ENCODE measurements around the gene CSTB. TPM values are rescaled to one million over a fixed set of nuclear protein-coding genes. Genes with fewer than 3 reads are reported as not detected.

The CSTB gene
- total and polyA plus RNA-seq, 8 donors, result 0.58 to 403 (median 25.5) TPM

DNA sequence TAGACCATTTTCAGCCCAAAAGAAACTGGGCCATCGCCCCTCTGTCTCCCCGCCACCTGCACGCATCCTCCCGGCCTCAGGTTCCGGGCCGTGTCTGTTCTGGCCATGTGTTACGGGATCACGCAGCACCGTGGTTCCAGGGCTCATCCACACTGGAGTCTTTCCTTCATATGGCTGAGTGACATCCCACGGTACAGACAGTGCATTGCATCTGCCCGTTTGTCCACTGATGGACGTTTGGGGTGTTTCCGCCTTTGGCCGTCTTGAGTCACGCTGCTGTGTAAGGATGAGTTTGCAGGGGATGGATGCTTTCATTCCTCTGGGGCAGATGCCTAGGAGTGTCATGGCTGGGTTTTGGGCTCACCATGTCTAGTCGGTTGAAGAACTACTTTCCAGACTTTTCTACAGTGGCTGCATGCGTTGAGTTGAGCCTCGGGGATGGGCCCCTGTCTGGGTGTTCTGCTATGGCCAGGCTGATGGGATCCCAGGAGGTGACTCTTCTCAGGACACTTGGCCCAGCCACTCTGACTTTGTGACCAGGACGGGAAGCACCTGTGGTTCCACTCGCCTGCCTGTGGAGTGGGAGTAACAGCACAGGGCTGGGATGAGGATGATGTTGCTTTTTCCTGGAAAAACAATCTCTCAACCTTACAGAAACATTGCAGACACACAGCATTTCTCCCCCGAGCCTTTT lies 30.1 kb upstream of the CSTB start:
- WGBS, 5 donors, result 83 to 91% (median 87%) methylated on average over 20 to 21 of the region's 21 CpGs
- no peak for TF ChIP-seq POLR2A (IDR thresholded peaks at IDR 0.05)
- no peak for TF ChIP-seq EP300 (IDR thresholded peaks at IDR 0.05)
- TF ChIP-seq, protein P1, sequence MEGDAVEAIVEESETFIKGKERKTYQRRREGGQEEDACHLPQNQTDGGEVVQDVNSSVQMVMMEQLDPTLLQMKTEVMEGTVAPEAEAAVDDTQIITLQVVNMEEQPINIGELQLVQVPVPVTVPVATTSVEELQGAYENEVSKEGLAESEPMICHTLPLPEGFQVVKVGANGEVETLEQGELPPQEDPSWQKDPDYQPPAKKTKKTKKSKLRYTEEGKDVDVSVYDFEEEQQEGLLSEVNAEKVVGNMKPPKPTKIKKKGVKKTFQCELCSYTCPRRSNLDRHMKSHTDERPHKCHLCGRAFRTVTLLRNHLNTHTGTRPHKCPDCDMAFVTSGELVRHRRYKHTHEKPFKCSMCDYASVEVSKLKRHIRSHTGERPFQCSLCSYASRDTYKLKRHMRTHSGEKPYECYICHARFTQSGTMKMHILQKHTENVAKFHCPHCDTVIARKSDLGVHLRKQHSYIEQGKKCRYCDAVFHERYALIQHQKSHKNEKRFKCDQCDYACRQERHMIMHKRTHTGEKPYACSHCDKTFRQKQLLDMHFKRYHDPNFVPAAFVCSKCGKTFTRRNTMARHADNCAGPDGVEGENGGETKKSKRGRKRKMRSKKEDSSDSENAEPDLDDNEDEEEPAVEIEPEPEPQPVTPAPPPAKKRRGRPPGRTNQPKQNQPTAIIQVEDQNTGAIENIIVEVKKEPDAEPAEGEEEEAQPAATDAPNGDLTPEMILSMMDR (IDR thresholded peaks at IDR 0.05), result no peak
- TF ChIP-seq POLR2AphosphoS5 (IDR thresholded peaks at IDR 0.05), result no peak
- no peak for DNase-seq
- H3K4me1 ChIP-seq, result peaks cover 3 to 11% (median 9%) of the 10 kb centered on the region in 4 donors
- H3K4me3 ChIP-seq, result no peak overlapping the region
- intact Hi-C loops (cut with DNase I; ENCODE audit: low total_unique reads), result no loop called here
- H3K27me3 ChIP-seq, result no peaks in the 10 kb centered on the region
- H3K36me3 ChIP-seq, result peaks cover 20 to 50% (median 41%) of the 10 kb centered on the region in 4 donors
- H3K9me3 ChIP-seq, result no peaks in the 10 kb centered on the region
- H3K27ac ChIP-seq, result peak overlapping the region in 1 of 5 donors; percentile 14

DNA sequence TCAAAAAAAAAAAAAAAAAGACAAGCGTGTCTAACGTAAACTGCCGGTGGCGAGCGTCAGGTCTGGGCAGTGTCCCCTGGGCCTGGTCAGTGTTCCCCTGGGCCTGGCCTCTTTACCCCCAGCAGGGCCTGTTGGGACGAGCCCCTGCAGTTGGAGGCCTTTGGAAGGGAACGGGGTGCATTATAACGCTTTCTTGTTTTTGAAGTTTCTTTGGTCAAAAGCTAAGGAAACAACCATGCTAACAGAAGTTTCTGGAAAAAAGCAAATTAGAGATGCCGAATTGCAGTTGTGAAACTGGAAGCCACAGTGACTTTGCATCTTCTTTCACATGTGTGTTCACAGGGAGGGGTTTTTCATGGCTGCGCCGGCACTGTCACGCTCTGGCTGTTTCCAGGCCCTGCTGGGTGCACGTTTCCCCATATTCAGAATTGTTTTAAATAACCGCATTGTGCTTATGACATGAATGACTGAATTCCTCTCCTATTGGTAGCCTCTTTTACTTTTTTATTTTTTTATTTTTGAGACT lies 29.2 kb upstream of the CSTB start:
- H3K27ac ChIP-seq, result peak overlapping the region in 1 of 5 donors; percentile 53

DNA sequence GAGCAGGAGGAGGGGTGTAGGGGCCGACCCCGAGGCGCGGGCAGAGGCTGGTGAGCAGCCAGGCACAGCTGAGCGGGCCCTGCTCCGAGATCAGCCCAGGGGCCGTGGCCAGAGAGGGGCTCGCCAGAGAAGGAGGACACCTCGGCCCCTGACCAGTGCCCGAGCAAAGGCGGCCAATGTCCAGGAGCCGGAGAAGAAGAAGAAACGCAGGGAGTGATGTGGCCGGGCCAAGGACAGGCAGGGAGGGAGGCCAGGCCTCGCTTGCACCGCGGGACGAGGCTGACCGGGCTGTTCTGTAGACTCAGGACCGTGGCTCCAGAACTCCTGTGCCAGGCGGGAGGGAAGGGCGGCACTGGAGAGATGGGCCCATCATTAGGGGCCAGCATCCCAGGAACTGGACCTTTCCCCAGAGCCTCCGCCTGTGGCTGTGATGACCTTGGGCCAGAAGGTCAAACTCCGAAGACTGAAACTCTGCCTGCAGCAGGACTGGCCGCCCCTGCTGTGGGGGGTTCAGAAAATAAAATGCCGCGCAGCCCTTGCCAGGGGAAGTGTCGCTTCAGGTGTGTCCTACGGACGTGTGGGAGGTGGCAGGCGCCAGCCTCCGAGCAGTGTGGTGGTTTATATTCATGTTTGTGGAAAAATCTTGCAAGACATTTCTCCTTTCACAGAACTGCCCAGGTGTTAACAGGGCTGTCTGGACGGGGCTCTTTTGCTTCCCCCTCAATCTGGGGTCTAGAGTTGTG lies 27.6 kb upstream of the CSTB start:
- DNase-seq, result no peak
- 87 to 93% (median 90%) methylated on average over 30 to 33 of the region's 33 CpGs for WGBS, 5 donors
- no peaks in the 10 kb centered on the region for H3K9me3 ChIP-seq
- no peak overlapping the region for H3K27ac ChIP-seq
- TF ChIP-seq POLR2A (IDR thresholded peaks at IDR 0.05), result no peak
- no peak for TF ChIP-seq EP300 (IDR thresholded peaks at IDR 0.05)
- no peak for TF ChIP-seq POLR2AphosphoS5 (IDR thresholded peaks at IDR 0.05)
- TF ChIP-seq, protein P1 (IDR thresholded peaks at IDR 0.05), result no peak
- H3K4me1 ChIP-seq, result no peaks in the 10 kb centered on the region
- intact Hi-C loops (cut with DNase I; ENCODE audit: low total_unique reads), result no loop called here
- H3K4me3 ChIP-seq, result no peak overlapping the region
- H3K36me3 ChIP-seq, result peaks cover 42 to 69% (median 65%) of the 10 kb centered on the region in 4 donors
- H3K27me3 ChIP-seq, result no peaks in the 10 kb centered on the region

More for the DNA sequence above, 29.2 kb upstream of the CSTB start:
- DNase-seq, result peak in 1 of 2 donors; percentile 42
- Histone ChIP-seq H3K9me3 (no peaks in the 10 kb centered on the region), H3K27me3 (no peaks in the 10 kb centered on the region), H3K4me1 (peaks cover 0 to 3% (median under 1%) of the 10 kb centered on the region in 4 donors), H3K36me3 (peaks cover 29 to 58% (median 49%) of the 10 kb centered on the region in 4 donors), H3K4me3 (no peak overlapping the region)
- TF ChIP-seq EP300 (IDR thresholded peaks at IDR 0.05) (no peak), POLR2A (IDR thresholded peaks at IDR 0.05) (no peak), POLR2AphosphoS5 (IDR thresholded peaks at IDR 0.05) (no peak)
- TF ChIP-seq, protein P1 (IDR thresholded peaks at IDR 0.05), result no peak
- intact Hi-C loops (cut with DNase I; ENCODE audit: low total_unique reads), result no loop called here
- 77 to 83% (median 81%) methylated on average over 14 of the region's 14 CpGs for WGBS, 5 donors

DNA sequence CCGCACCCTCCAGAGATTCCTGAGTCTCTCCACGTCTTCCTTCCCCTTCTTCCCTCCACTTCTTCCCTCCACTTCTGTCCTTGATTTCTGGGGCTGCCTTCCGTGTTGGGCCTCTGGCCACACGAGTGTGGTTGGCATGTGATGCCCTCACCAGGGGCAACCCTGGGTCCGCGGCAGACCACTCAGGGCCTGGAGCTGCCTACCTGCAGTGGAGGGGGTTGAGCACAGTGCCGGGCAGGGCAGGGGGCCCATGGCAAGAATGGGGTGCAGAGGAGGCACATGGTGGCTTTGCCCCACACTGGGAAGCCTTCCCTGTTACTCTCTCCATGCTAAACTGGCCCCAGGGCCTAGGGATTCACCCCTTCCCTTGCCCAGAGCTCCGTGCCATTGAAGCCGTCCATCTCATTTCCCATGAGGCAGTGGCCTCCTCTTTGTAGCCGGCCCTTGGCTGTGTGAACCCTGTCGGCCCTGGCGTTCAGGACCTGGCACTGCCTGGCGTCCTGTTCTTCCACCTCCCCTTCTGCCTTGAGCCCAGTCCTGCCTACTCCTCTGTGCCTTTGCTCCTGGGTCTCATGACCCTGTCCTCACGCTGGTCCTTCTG lies 26.7 kb upstream of the CSTB start:
- Histone ChIP-seq H3K27me3 (no peaks in the 10 kb centered on the region), H3K36me3 (peaks cover 51 to 75% (median 73%) of the 10 kb centered on the region in 4 donors), H3K4me1 (no peaks in the 10 kb centered on the region), H3K4me3 (no peak overlapping the region), H3K27ac (no peak overlapping the region), H3K9me3 (no peaks in the 10 kb centered on the region)
- DNase-seq, result no peak
- intact Hi-C loops (cut with DNase I; ENCODE audit: low total_unique reads), result no loop called here
- no peak for TF ChIP-seq EP300 (IDR thresholded peaks at IDR 0.05)
- TF ChIP-seq POLR2A (IDR thresholded peaks at IDR 0.05), result no peak
- no peak for TF ChIP-seq POLR2AphosphoS5 (IDR thresholded peaks at IDR 0.05)
- TF ChIP-seq, protein P1 (IDR thresholded peaks at IDR 0.05), result no peak
- 83 to 94% (median 85%) methylated on average over 13 to 14 of the region's 14 CpGs for WGBS, 5 donors

Measured in stomach (tissue), 9 donors.